HUES64 (cell line): ENCODE results near the gene DOCK10.

Source experiments
- H3K27ac ChIP-seq: 2 replicates; pipeline ENCODE4 v1.7.0; 2013; ENCODE audit warnings: low read depth, low read length, inconsistent platforms
- H3K27me3 ChIP-seq: 2 replicates; pipeline ENCODE4 v1.6.1; 2013; ENCODE audit warnings: mild to moderate bottlenecking, low read length; ENCODE audit not compliant: insufficient read depth
- H3K36me3 ChIP-seq: 2 replicates; pipeline ENCODE4 v1.6.1; 2013; ENCODE audit warnings: mild to moderate bottlenecking, low read length; ENCODE audit not compliant: insufficient read depth
- H3K4me1 ChIP-seq: 2 replicates; pipeline ENCODE4 v1.6.1; 2013; ENCODE audit warnings: mild to moderate bottlenecking, low read length, moderate library complexity; ENCODE audit not compliant: insufficient read depth
- H3K4me3 ChIP-seq: 2 replicates; pipeline ENCODE4 v1.5.1; 2013; ENCODE audit warnings: mild to moderate bottlenecking, low read length, moderate library complexity
- H3K9ac ChIP-seq: 2 replicates; pipeline ENCODE4 v1.6.1; 2013; ENCODE audit warnings: mild to moderate bottlenecking, low read depth, low read length
- H3K9me3 ChIP-seq: 2 replicates; pipeline ENCODE4 v1.6.1; 2013; ENCODE audit warnings: low read depth, low read length; ENCODE audit not compliant: insufficient read depth
- WGBS: fragments of 150-250, 120-280 bp; methylation state at CpG from one replicate; pipeline ENCODE4 v1.1.7; 2013; ENCODE audit warnings: missing lambda C conversion rate; 5-methylcytosine and 5-hydroxymethylcytosine counted together

DOCK10 gene

DNA sequence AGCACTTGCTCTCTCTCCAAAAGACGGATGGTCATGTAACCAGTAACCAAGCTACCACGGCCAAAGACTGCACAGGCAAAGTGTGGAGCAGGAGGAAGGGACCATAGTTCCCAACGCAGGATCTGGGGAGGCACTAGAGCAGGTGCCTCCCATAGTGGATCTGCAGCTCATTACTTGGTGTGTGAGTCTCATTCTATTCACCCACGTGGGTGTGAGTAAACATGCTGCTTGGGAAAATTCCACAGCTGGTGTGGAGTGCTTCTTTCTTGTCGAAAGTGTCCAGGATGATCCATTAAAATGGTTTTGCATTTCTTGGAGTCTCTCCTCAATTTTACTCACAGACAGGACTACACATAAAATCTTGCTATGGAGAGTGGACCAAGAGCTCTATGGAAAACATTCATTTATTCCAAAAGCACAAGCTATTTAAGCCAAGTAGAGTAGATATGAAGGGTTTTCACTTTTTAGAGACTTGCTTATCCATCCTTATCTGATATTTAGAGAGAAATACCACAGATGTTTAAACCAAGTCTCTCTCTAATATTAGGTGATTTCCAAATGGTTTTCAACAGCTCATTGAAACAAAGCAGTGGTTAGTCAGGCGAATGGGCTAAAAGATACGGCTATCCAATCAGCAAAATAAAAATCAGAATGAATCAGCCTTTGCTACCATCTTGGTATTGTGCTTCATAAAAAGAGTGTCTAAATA lies 221.8 kb downstream of the DOCK10 start:
- no peaks in the 10 kb centered on the region for H3K36me3 ChIP-seq
- H3K9me3 ChIP-seq, result no peaks in the 10 kb centered on the region
- H3K27me3 ChIP-seq, result no peaks in the 10 kb centered on the region
- WGBS, result 93% methylated on average over 6 of the region's 7 CpGs
- H3K4me3 ChIP-seq, result no peak overlapping the region
- no peaks in the 10 kb centered on the region for H3K4me1 ChIP-seq
- H3K27ac ChIP-seq, result no peak overlapping the region
- no peak overlapping the region for H3K9ac ChIP-seq

- H3K27ac ChIP-seq, result no peak overlapping the region
- H3K9ac ChIP-seq, result no peak overlapping the region
- H3K36me3 ChIP-seq, result no peaks in the 10 kb centered on the region
- H3K9me3 ChIP-seq, result no peaks in the 10 kb centered on the region
- no peaks in the 10 kb centered on the region for H3K27me3 ChIP-seq
- no peaks in the 10 kb centered on the region for H3K4me1 ChIP-seq
- H3K4me3 ChIP-seq, result no peak overlapping the region
- 95% methylated on average over 2 of the region's 2 CpGs for WGBS
Observed at GRCh38 chr2:224819075-224819474, 223.2 kb downstream of the DOCK10 start.

GRCh38 chr2:224817676-224818075 lies 224.6 kb downstream of the DOCK10 start:
- Histone ChIP-seq H3K36me3 (no peaks in the 10 kb centered on the region), H3K4me3 (no peak overlapping the region), H3K4me1 (no peaks in the 10 kb centered on the region), H3K9ac (no peak overlapping the region), H3K27ac (no peak overlapping the region), H3K27me3 (no peaks in the 10 kb centered on the region), H3K9me3 (no peaks in the 10 kb centered on the region)
- WGBS, result 90% methylated on average over 1 of the region's 1 CpG

- Histone ChIP-seq H3K36me3 (no peaks in the 10 kb centered on the region), H3K9me3 (no peaks in the 10 kb centered on the region), H3K27ac (no peak overlapping the region), H3K4me1 (no peaks in the 10 kb centered on the region), H3K27me3 (no peaks in the 10 kb centered on the region), H3K4me3 (no peak overlapping the region), H3K9ac (no peak overlapping the region)
- 91% methylated on average over 3 of the region's 4 CpGs for WGBS
Observed at GRCh38 chr2:224816816-224817215, 225.5 kb downstream of the DOCK10 start.

- Histone ChIP-seq H3K36me3 (no peaks in the 10 kb centered on the region), H3K27me3 (no peaks in the 10 kb centered on the region), H3K4me1 (no peaks in the 10 kb centered on the region), H3K27ac (no peak overlapping the region), H3K9ac (no peak overlapping the region), H3K9me3 (no peaks in the 10 kb centered on the region), H3K4me3 (no peak overlapping the region)
- no CpG with 5 or more reads among the region's 1 CpG for WGBS
Observed at GRCh38 chr2:224813578-224813977, 228.7 kb downstream of the DOCK10 start.

- Histone ChIP-seq H3K4me1 (0 out of 2 replicates have a peak, but pooled peaks cover 4% of the 10 kb centered on the region), H3K9me3 (no peaks in the 10 kb centered on the region), H3K36me3 (no peaks in the 10 kb centered on the region), H3K27me3 (no peaks in the 10 kb centered on the region), H3K4me3 (no peak overlapping the region), H3K9ac (no peak overlapping the region), H3K27ac (no peak overlapping the region)
- 92% methylated on average over 6 of the region's 6 CpGs for WGBS
Observed at GRCh38 chr2:224807153-224807964, 234.9 kb downstream of the DOCK10 start.

DNA sequence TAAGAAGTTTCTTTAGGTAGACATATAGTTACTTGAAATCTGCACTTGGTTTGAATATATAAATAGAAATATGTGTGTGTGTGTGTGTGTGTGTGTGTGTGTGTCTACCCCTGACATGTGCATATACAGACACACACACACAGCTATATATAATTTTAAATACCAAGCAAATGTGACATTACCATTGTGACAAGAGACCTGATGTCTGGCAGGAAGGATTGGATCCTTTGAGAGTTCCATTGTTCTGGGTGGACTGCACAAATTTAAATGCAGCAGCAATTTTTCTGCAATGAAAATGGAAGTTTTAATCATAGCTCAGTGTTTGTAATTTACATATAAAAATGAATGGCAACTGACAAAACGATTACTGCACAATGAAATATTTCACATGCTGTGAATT lies 238.3 kb downstream of the DOCK10 start:
- Histone ChIP-seq H3K27ac (no peak overlapping the region), H3K9ac (no peak overlapping the region), H3K4me1 (peaks cover 8% of the 10 kb centered on the region; the same call in 1 of the 2 replicates), H3K27me3 (no peaks in the 10 kb centered on the region), H3K4me3 (no peak overlapping the region), H3K36me3 (no peaks in the 10 kb centered on the region), H3K9me3 (no peaks in the 10 kb centered on the region)
- no CpG with 5 or more reads among the region's 1 CpG for WGBS

- H3K4me1 ChIP-seq, result peaks cover 8% of the 10 kb centered on the region; the same call in 1 of the 2 replicates
- H3K27me3 ChIP-seq, result no peaks in the 10 kb centered on the region
- H3K9me3 ChIP-seq, result no peaks in the 10 kb centered on the region
- 45% methylated on average over 1 of the region's 1 CpG for whole genome bisulfite sequencing
- no peak overlapping the region for H3K4me3 ChIP-seq
- no peak overlapping the region for H3K27ac ChIP-seq
- no peaks in the 10 kb centered on the region for H3K36me3 ChIP-seq
- no peak overlapping the region for H3K9ac ChIP-seq
Observed at GRCh38 chr2:224802407-224802806, 239.9 kb downstream of the DOCK10 start.

GRCh38 chr2:224801360-224801759 lies 240.9 kb downstream of the DOCK10 start:
- Histone ChIP-seq H3K27ac (no peak overlapping the region), H3K4me3 (no peak overlapping the region), H3K9me3 (no peaks in the 10 kb centered on the region), H3K4me1 (peaks cover 8% of the 10 kb centered on the region; the same call in 1 of the 2 replicates), H3K36me3 (no peaks in the 10 kb centered on the region), H3K27me3 (no peaks in the 10 kb centered on the region), H3K9ac (no peak overlapping the region)
- WGBS, result 34% methylated on average over 1 of the region's 1 CpG

GRCh38 chr2:224799691-224800090 lies 242.6 kb downstream of the DOCK10 start:
- Histone ChIP-seq H3K4me1 (peaks cover 8% of the 10 kb centered on the region; the same call in 1 of the 2 replicates), H3K4me3 (no peak overlapping the region), H3K9ac (no peak overlapping the region), H3K27ac (no peak overlapping the region), H3K9me3 (no peaks in the 10 kb centered on the region), H3K27me3 (no peaks in the 10 kb centered on the region), H3K36me3 (no peaks in the 10 kb centered on the region)
- no CpG with 5 or more reads among the region's 1 CpG for WGBS

- WGBS, result 97% methylated on average over 2 of the region's 2 CpGs
Observed at GRCh38 chr2:224798180-224798579, 244.1 kb downstream of the DOCK10 start.

More at GRCh38 chr2:224798180-224798579, 244.1 kb downstream of the DOCK10 start:
- no peak overlapping the region for H3K27ac ChIP-seq
- peaks cover 8% of the 10 kb centered on the region; the same call in 1 of the 2 replicates for H3K4me1 ChIP-seq
- H3K27me3 ChIP-seq, result no peaks in the 10 kb centered on the region
- no peaks in the 10 kb centered on the region for H3K9me3 ChIP-seq
- no peaks in the 10 kb centered on the region for H3K36me3 ChIP-seq
- no peak overlapping the region for H3K4me3 ChIP-seq
- H3K9ac ChIP-seq, result no peak overlapping the region
